Fibroblast of pulmonary artery (primary cell): Measurements from ENCODE around the gene TNFRSF9.

Source experiments
- DNase-seq: peaks from one replicate; pipeline ENCODE4 v3.0.0-alpha.2; 2010; ENCODE audit warnings: low read depth
- H3K4me3 ChIP-seq: replicated peaks from 2 replicates; pipeline ENCODE4 v1.5.1; 2011; ENCODE audit warnings: low read depth, mild to moderate bottlenecking, control low read depth, low read length, moderate library complexity
- CTCF ChIP-seq: IDR thresholded peaks from 2 replicates; pipeline ENCODE4 v1.5.1; 2011; ENCODE audit warnings: mild to moderate bottlenecking, control low read depth, low read length, inconsistent platforms; ENCODE audit errors: missing control alignments

Gene TNFRSF9

GRCh38 chr1:7983086-7983778 is 42.6 kb upstream of the TNFRSF9 start:
- no peak for DNase-seq
- no peak for TF ChIP-seq CTCF

GRCh38 chr1:7980984-7981383 is 40.3 kb upstream of the TNFRSF9 start:
- TF ChIP-seq CTCF: no peak
- no peak for DNase-seq

More at GRCh38 chr1:7983086-7983778, 42.6 kb upstream of the TNFRSF9 start:
- H3K4me3 ChIP-seq: no peak overlapping the region

GRCh38 chr1:7975212-7975865 is 34.7 kb upstream of the TNFRSF9 start:
- peak; percentile 85 for DNase-seq
- TF ChIP-seq CTCF: peak; percentile 99
- H3K4me3 ChIP-seq: no peak overlapping the region

More at GRCh38 chr1:7980984-7981383, 40.3 kb upstream of the TNFRSF9 start:
- H3K4me3 ChIP-seq: no peak overlapping the region

- no peak for TF ChIP-seq CTCF
- no peak overlapping the region for H3K4me3 ChIP-seq
- DNase-seq: no peak
Observed at GRCh38 chr1:7973086-7973485, 32.4 kb upstream of the TNFRSF9 start.

- no peak for DNase-seq
- no peak overlapping the region for H3K4me3 ChIP-seq
- TF ChIP-seq CTCF: no peak
Observed at GRCh38 chr1:7972285-7972684, 31.6 kb upstream of the TNFRSF9 start.

GRCh38 chr1:7971024-7971423 is 30.4 kb upstream of the TNFRSF9 start:
- no peak for DNase-seq
- H3K4me3 ChIP-seq: no peak overlapping the region
- no peak for TF ChIP-seq CTCF
